CD4-positive, alpha-beta T cell (primary cell): Measurements from ENCODE around the gene MMAB. TPM values are rescaled to one million over a fixed set of nuclear protein-coding genes. Genes with fewer than 3 reads are reported as not detected.

Source experiments
- ATAC-seq: fragments of 200-7000 bp; cut with Tn5 transposase; one replicate; pipeline ENCODE4 v1.10.0; 2022; ENCODE audit warnings: mild to moderate bottlenecking; ENCODE audit not compliant: poor library complexity
- CTCF ChIA-PET: fragments of 350-600 bp; sonication (Branson Sonifier 250); formaldehyde crosslinking; loops from one replicate; lab custom pipeline; 2021; ENCODE audit warnings: antibody characterized with exemption, inconsistent platforms; lab: Charles Lee
- POLR2A ChIA-PET: fragments of 350-600 bp; sonication (Branson Sonifier 250); formaldehyde crosslinking; loops from one replicate; lab custom pipeline; 2021; ENCODE audit warnings: antibody characterized with exemption, inconsistent platforms; lab: Charles Lee
- DNase-seq, 14 experiments: peaks; one replicate each; pipeline ENCODE4 v3.0.0-alpha.2; 2013 to 2020; ENCODE audit warnings: mixed read lengths in 2 of 14
- H3K27ac ChIP-seq, 2 donors: one replicate each; pipeline versions ENCODE4 v1.5.1 to v1.7.0; 2013; ENCODE audit warnings: low read length in 2 of 2, low read depth in 1 of 2, mild to moderate bottlenecking in 1 of 2
- H3K27me3 ChIP-seq, 2 experiments: 1 replicate in 1 of 2; 2 replicates in 1 of 2; pipeline versions ENCODE4 v1.6.1 to v1.7.0; 2013; ENCODE audit warnings: low read length in 2 of 2, control low read depth in 1 of 2, mild to moderate bottlenecking in 1 of 2, moderate library complexity in 1 of 2; ENCODE audit not compliant: insufficient read depth in 2 of 2, control insufficient read depth in 1 of 2
- H3K36me3 ChIP-seq: one replicate; pipeline ENCODE4 v1.6.1; 2013; ENCODE audit warnings: low read length, control low read depth; ENCODE audit not compliant: insufficient read depth
- H3K4me1 ChIP-seq: one replicate; pipeline ENCODE4 v1.6.1; 2013; ENCODE audit warnings: low read length, control low read depth; ENCODE audit not compliant: insufficient read depth
- H3K4me3 ChIP-seq: one replicate; pipeline ENCODE4 v1.5.1; 2013; ENCODE audit warnings: mild to moderate bottlenecking, low read length, moderate library complexity
- H3K9me3 ChIP-seq, 2 experiments: 1 replicate in 1 of 2; 2 replicates in 1 of 2; pipeline versions ENCODE4 v1.6.1 to v1.7.0; 2013; ENCODE audit warnings: low read length in 2 of 2, mild to moderate bottlenecking in 2 of 2, control low read depth in 1 of 2, moderate library complexity in 1 of 2; ENCODE audit not compliant: control insufficient read depth in 1 of 2, insufficient read depth in 1 of 2
- H3K27ac Mint-ChIP-seq: one replicate; pipeline ENCODE4 v1.8.0; 2020; ENCODE audit warnings: mixed read lengths
- H3K27me3 Mint-ChIP-seq: one replicate; pipeline ENCODE4 v1.8.0; 2021; ENCODE audit warnings: mixed read lengths
- H3K36me3 Mint-ChIP-seq: one replicate; pipeline ENCODE4 v1.8.0; 2021; ENCODE audit warnings: low read depth, mixed read lengths
- H3K4me1 Mint-ChIP-seq: one replicate; pipeline ENCODE4 v1.8.0; 2021; ENCODE audit warnings: low read depth, mixed read lengths
- H3K4me3 Mint-ChIP-seq: one replicate; pipeline ENCODE4 v1.8.0; 2020; ENCODE audit warnings: mild to moderate bottlenecking, mixed read lengths
- H3K9me3 Mint-ChIP-seq: one replicate; pipeline ENCODE4 v1.8.0; 2020; ENCODE audit warnings: mixed read lengths
- CTCF ChIP-seq: fragments of 200-600 bp; IDR thresholded peaks from one replicate; pipeline ENCODE4 v1.8.0; 2022; ENCODE audit warnings: antibody characterized with exemption, mild to moderate bottlenecking
- intact Hi-C, 2 experiments: fragments of 100-400 bp; cut with DNase I in 1 of 2; cut with micrococcal nuclease in 1 of 2; formaldehyde crosslinking; loops; one replicate each; pipeline versions ENCODE4 v1.15.1 to v1.9.0; 2023 to 2025; cut with DNase I, micrococcal nuclease
- total RNA-seq, 174 experiments: library from RNA in 2 of 174; stranded (reverse) in 2 of 174; gene quantifications; one replicate each; pipeline ENCODE4 v1.2.3 and lab custom pipeline; 2021 to 2026

The MMAB gene
- total RNA-seq, 2 experiments from 2014 or later, result 8.6 to 9.2 TPM

GRCh38 chr12:109550281-109550680 lies 23.0 kb downstream of the MMAB start:
- Histone ChIP-seq H3K36me3 (no peaks in the 10 kb centered on the region), H3K27me3 (peaks cover 0 to 12% of the 10 kb centered on the region in 2 experiments), H3K9me3 (no peaks in the 10 kb centered on the region), H3K4me1 (peaks cover 5% of the 10 kb centered on the region), H3K4me3 (no peak overlapping the region), H3K27ac (no peak overlapping the region)
- ChIA-PET CTCF (no interaction called here), POLR2A (no interaction called here)
- intact Hi-C loops, result no loop called here
- no peak for ATAC-seq
- H3K4me3 Mint-ChIP-seq, result no peak overlapping the region
- no peaks in the 10 kb centered on the region for H3K9me3 Mint-ChIP-seq
- H3K4me1 Mint-ChIP-seq, result peaks cover 2% of the 10 kb centered on the region
- H3K27me3 Mint-ChIP-seq, result peaks cover 20% of the 10 kb centered on the region
- TF ChIP-seq CTCF, result no peak
- DNase-seq, result no peak
- H3K27ac Mint-ChIP-seq, result no peak overlapping the region
- H3K36me3 Mint-ChIP-seq, result no peaks in the 10 kb centered on the region

GRCh38 chr12:109549613-109550270 lies 23.6 kb downstream of the MMAB start:
- Mint-ChIP-seq H3K27me3 (peaks cover 20% of the 10 kb centered on the region), H3K9me3 (no peaks in the 10 kb centered on the region), H3K36me3 (no peaks in the 10 kb centered on the region), H3K4me1 (peaks cover 7% of the 10 kb centered on the region), H3K4me3 (no peak overlapping the region), H3K27ac (no peak overlapping the region)
- ATAC-seq (no peak), DNase-seq (no peak)
- ChIA-PET POLR2A (no interaction called here), CTCF (no interaction called here)
- intact Hi-C loops, result no loop called here
- no peaks in the 10 kb centered on the region for H3K9me3 ChIP-seq
- H3K27me3 ChIP-seq, result peaks cover 0 to 12% of the 10 kb centered on the region in 2 experiments
- H3K4me3 ChIP-seq, result no peak overlapping the region
- H3K27ac ChIP-seq, result no peak overlapping the region
- H3K4me1 ChIP-seq, result peaks cover 11% of the 10 kb centered on the region
- no peak for TF ChIP-seq CTCF
- H3K36me3 ChIP-seq, result no peaks in the 10 kb centered on the region

- ChIA-PET POLR2A (no interaction called here), CTCF (no interaction called here)
- no peaks in the 10 kb centered on the region for H3K36me3 Mint-ChIP-seq
- ATAC-seq, result no peak
- DNase-seq, result no peak
- peaks cover 20% of the 10 kb centered on the region for H3K27me3 Mint-ChIP-seq
- H3K27ac ChIP-seq, result no peak overlapping the region
- peaks cover 15% of the 10 kb centered on the region for H3K4me1 ChIP-seq
- no peaks in the 10 kb centered on the region for H3K9me3 Mint-ChIP-seq
- TF ChIP-seq CTCF, result no peak
- no peak overlapping the region for H3K27ac Mint-ChIP-seq
- no peak overlapping the region for H3K4me3 ChIP-seq
- intact Hi-C loops, result no loop called here
- H3K4me3 Mint-ChIP-seq, result no peak overlapping the region
- H3K36me3 ChIP-seq, result no peaks in the 10 kb centered on the region
- peaks cover 0 to 12% of the 10 kb centered on the region in 2 experiments for H3K27me3 ChIP-seq
- H3K9me3 ChIP-seq, result no peaks in the 10 kb centered on the region
- H3K4me1 Mint-ChIP-seq, result peaks cover 8% of the 10 kb centered on the region
Observed at GRCh38 chr12:109548258-109548657, 25.0 kb downstream of the MMAB start.
